HepG2 (cell line): Measurements from ENCODE around the gene MAT2A. TPM values are rescaled to one million over a fixed set of nuclear protein-coding genes. Genes with fewer than 3 reads are reported as not detected.
A peak's percentile ranks its signal among the peaks of the same experiment; 100 is the strongest.

ENCODE experiments used
- ESRRA ChIP-seq: sonication (generic); formaldehyde crosslinking; IDR thresholded peaks from 2 replicates; pipeline ENCODE4 v1.5.1; 2020; ENCODE audit warnings: mild to moderate bottlenecking, low read depth, missing genetic modification reagents
- FOXA1 ChIP-seq, 2 experiments: fragments of 450-650 bp in 1 of 2; sonication (generic) in 1 of 2; formaldehyde crosslinking in 1 of 2; IDR thresholded peaks; 2 replicates each; pipeline versions ENCODE4 v1.4.0 to v1.6.1; 2016 to 2020; ENCODE audit warnings: missing genetic modification reagents in 1 of 2
- FOXA3 ChIP-seq: IDR thresholded peaks from 2 replicates; pipeline ENCODE4 v1.6.1; 2016; ENCODE audit warnings: missing genetic modification reagents, missing compliant biosample characterization
- KDM5A ChIP-seq: fragments of 200-600 bp; sonication (generic); IDR thresholded peaks from 2 replicates; pipeline ENCODE4 v1.7.0; 2018; ENCODE audit warnings: antibody characterized with exemption, mild to moderate bottlenecking, low read length, borderline replicate concordance
- MAX ChIP-seq: IDR thresholded peaks from 2 replicates; pipeline ENCODE4 v1.6.1; 2012; ENCODE audit warnings: inconsistent platforms
- MIER2 ChIP-seq: IDR thresholded peaks from 2 replicates; pipeline ENCODE4 v1.6.1; 2016; ENCODE audit warnings: missing biosample characterization, missing genetic modification reagents
- MXD3 ChIP-seq: IDR thresholded peaks from 2 replicates; pipeline ENCODE4 v1.6.1; 2016; ENCODE audit warnings: mild to moderate bottlenecking, missing biosample characterization, missing genetic modification reagents
- NBN ChIP-seq: fragments of 450-650 bp; conservative IDR thresholded peaks from 2 replicates; pipeline ENCODE4 v1.6.1; 2017
- POLR2A ChIP-seq, 2 experiments: IDR thresholded peaks; 2 replicates each; pipeline ENCODE4 v1.6.1; 2011; ENCODE audit warnings: low read depth in 2 of 2, low read length in 2 of 2, mild to moderate bottlenecking in 1 of 2, moderate library complexity in 1 of 2; ENCODE audit not compliant: insufficient read depth in 1 of 2
- RARA ChIP-seq: IDR thresholded peaks from 2 replicates; pipeline ENCODE4 v1.6.1; 2016; ENCODE audit warnings: missing genetic modification reagents, missing compliant biosample characterization
- SMAD9 ChIP-seq: sonication (generic); formaldehyde crosslinking; IDR thresholded peaks from 2 replicates; pipeline ENCODE4 v1.5.1; 2020; ENCODE audit warnings: mild to moderate bottlenecking, missing genetic modification reagents
- SMARCE1 ChIP-seq: fragments of 450-650 bp; IDR thresholded peaks from 2 replicates; pipeline ENCODE4 v1.6.1; 2017; ENCODE audit warnings: borderline replicate concordance
- STAT5B ChIP-seq: sonication (generic); formaldehyde crosslinking; IDR thresholded peaks from 2 replicates; pipeline ENCODE4 v1.4.0; 2020; ENCODE audit warnings: missing genetic modification reagents
- SUZ12 ChIP-seq: fragments of 150-350 bp; IDR thresholded peaks from 2 replicates; pipeline ENCODE4 v1.6.1; 2014; ENCODE audit warnings: low read depth, low read length
- TFDP2 ChIP-seq: sonication (generic); formaldehyde crosslinking; IDR thresholded peaks from 2 replicates; pipeline ENCODE4 v1.4.0; 2020; ENCODE audit warnings: missing genetic modification reagents
- ZNF331 ChIP-seq: sonication (generic); formaldehyde crosslinking; IDR thresholded peaks from 2 replicates; pipeline ENCODE4 v1.4.0; 2020; ENCODE audit warnings: missing genetic modification reagents
- ZNF569 ChIP-seq: sonication (generic); formaldehyde crosslinking; IDR thresholded peaks from 2 replicates; pipeline ENCODE4 v1.5.0; 2020; ENCODE audit warnings: mild to moderate bottlenecking, missing genetic modification reagents, moderate library complexity, borderline replicate concordance
- ZNF687 ChIP-seq: sonication (generic); formaldehyde crosslinking; IDR thresholded peaks from 2 replicates; pipeline ENCODE4 v1.5.1; 2020; ENCODE audit warnings: mild to moderate bottlenecking, missing genetic modification reagents, moderate library complexity
- ZSCAN30 ChIP-seq: sonication (generic); formaldehyde crosslinking; IDR thresholded peaks from 2 replicates; pipeline ENCODE4 v1.5.0; 2020; ENCODE audit warnings: mild to moderate bottlenecking, missing genetic modification reagents
- ZZZ3 ChIP-seq: sonication (generic); formaldehyde crosslinking; IDR thresholded peaks from 2 replicates; pipeline ENCODE4 v1.4.0; 2020; ENCODE audit warnings: missing genetic modification reagents, mild to moderate bottlenecking, borderline replicate concordance
- polyA plus RNA-seq, 8 experiments: library from polyadenylated mRNA; depleted of rRNA in 3 of 8; stranded (reverse) in 7 of 8; unstranded in 1 of 8; fragments of >200 nt; fragmentation: Illumina TruSeq in 4 of 8; extraction: Trizol in 4 of 8; gene quantifications; 2 replicates each; pipeline versions ENCODE4 v1.2.1 to v1.2.3, GENCODE V29; 2011 to 2016; ENCODE audit warnings: low read depth in 4 of 8, missing spikeins in 1 of 8, mixed read lengths in 1 of 8; ENCODE audit not compliant: insufficient read depth in 1 of 8
- total RNA-seq, 5 experiments: library from RNA; depleted of rRNA; stranded (reverse); fragments of >200 nt; fragmentation: Illumina TruSeq; extraction: Trizol; gene quantifications; 2 replicates each; pipeline ENCODE4 v1.2.3, GENCODE V29; 2016; ENCODE audit warnings: low read depth in 1 of 5

MAT2A gene
- total and polyA plus RNA-seq, 2 of the 13 experiments (the other 11 are each of a cell fraction or from before 2014, with no cell fraction given): 155 to 331 TPM

- no peak for TF ChIP-seq SUZ12
- no peak for TF ChIP-seq NBN
- TF ChIP-seq ESRRA (CRISPR knock-in tag): peak; percentile 73
- no peak; the same call in none of the 2 replicates for TF ChIP-seq MIER2 (CRISPR knock-in tag)
- TF ChIP-seq ZNF569 (CRISPR knock-in tag): peak; percentile 94; the same call in 1 of the 2 replicates
- peak; percentile 90; the same call in 1 of the 2 replicates for TF ChIP-seq STAT5B (CRISPR knock-in tag)
- TF ChIP-seq MXD3 (CRISPR knock-in tag): peak; percentile 28
- TF ChIP-seq MAX: peak; percentile 89
- peak; percentile 4; the same call in 1 of the 2 replicates for TF ChIP-seq SMARCE1
- no peak; the same call in 1 of the 2 replicates for TF ChIP-seq ZSCAN30 (CRISPR knock-in tag)
- peak; percentile 28; the same call in 1 of the 2 replicates for TF ChIP-seq FOXA3
- TF ChIP-seq SMAD9 (CRISPR knock-in tag): no peak; the same call in 1 of the 2 replicates
- TF ChIP-seq POLR2A (IDR thresholded peaks at IDR 0.05; ENCODE audit: insufficient read depth in 1 of 2, low read depth in 2 of 2, low read length in 2 of 2): peak; percentile 99 to 100
- TF ChIP-seq TFDP2: peak; percentile 85
- no peak; the same call in 1 of the 2 replicates for TF ChIP-seq KDM5A
- TF ChIP-seq ZNF331 (CRISPR knock-in tag): peak; percentile 85
- peak; percentile 61 for TF ChIP-seq ZZZ3 (CRISPR knock-in tag)
- TF ChIP-seq ZNF687 (CRISPR knock-in tag): peak; percentile 71
- TF ChIP-seq RARA (CRISPR knock-in tag): peak; percentile 62; the same call in 1 of the 2 replicates
- no peak for TF ChIP-seq FOXA1 (IDR thresholded peaks at IDR 0.05)
- peak; percentile 73 for TF ChIP-seq FOXA1 (CRISPR knock-in tag; IDR thresholded peaks at IDR 0.05)
Measured at GRCh38 chr2:85538507-85539360, at the start of gene MAT2A (continued).
